C4-2B (cell line): ENCODE results near the gene LIN7B.

ENCODE experiments used
- CTCF ChIP-seq: fragments of 450-650 bp; conservative IDR thresholded peaks from 2 replicates; pipeline ENCODE4 v1.5.1; 2017; ENCODE audit warnings: mild to moderate bottlenecking
- ZFX ChIP-seq: fragments of 450-650 bp; IDR thresholded peaks from 2 replicates; pipeline ENCODE4 v1.6.1; 2017

DNA sequence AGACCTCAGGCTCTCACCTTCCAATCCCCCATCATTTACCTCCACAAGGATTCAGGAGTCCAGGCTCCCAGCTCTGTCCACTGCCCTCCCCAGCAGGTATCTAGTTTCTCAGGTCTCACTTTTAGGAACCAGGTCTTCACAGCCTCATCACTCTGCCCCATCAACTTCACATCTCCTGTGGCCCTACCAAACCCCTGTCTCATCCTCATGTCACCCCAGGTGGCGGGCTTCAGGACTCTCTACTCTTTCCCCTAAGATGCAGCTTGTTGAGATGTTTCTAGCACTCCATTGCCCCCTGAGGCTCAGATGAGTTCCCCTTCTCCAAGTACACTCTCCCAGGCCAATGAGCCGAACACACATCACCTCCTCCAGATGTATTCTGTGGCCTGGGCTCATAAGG lies 6.7 kb downstream of the LIN7B start:
- TF ChIP-seq CTCF: no peak
- TF ChIP-seq ZFX: no peak
